Thyroid gland (tissue), 4 donors: ENCODE measurements around the gene ABCA2. TPM values are rescaled to one million over a fixed set of nuclear protein-coding genes. Genes with fewer than 3 reads are reported as not detected.

Experiments used
- DNase-seq, 2 donors: peaks; one replicate each; pipeline ENCODE4 v3.0.0-alpha.2; 2019
- H3K27ac ChIP-seq, 3 donors: fragments of 200-600 bp; sonication (generic); 1 replicate in 2 of 3; 2 replicates in 1 of 3; pipeline ENCODE4 v1.5.1; 2016 to 2019; ENCODE audit warnings: mild to moderate bottlenecking in 1 of 3, moderate library complexity in 1 of 3
- H3K27me3 ChIP-seq: fragments of 200-600 bp; sonication (generic); one replicate; pipeline ENCODE4 v1.5.1; 2019
- H3K36me3 ChIP-seq, 2 donors: fragments of 200-600 bp; sonication (generic); one replicate each; pipeline ENCODE4 v1.5.1; 2016 to 2019
- H3K4me1 ChIP-seq, 2 donors: fragments of 200-600 bp; sonication (generic); one replicate each; pipeline ENCODE4 v1.5.1; 2017 to 2019
- H3K4me3 ChIP-seq, 3 donors: fragments of 200-600 bp; sonication (generic); replicated peaks in 1 of 3; 1 replicate in 2 of 3; 2 replicates in 1 of 3; pipeline ENCODE4 v1.5.1; 2016; ENCODE audit warnings: mild to moderate bottlenecking in 1 of 3
- H3K9me3 ChIP-seq: fragments of 200-600 bp; sonication (generic); one replicate; pipeline ENCODE4 v1.5.1; 2017
- CTCF ChIP-seq, 6 experiments: fragments of 200-600 bp in 3 of 6; fragments of 450-650 bp in 3 of 6; sonication (generic) in 3 of 6; IDR thresholded peaks; one replicate each; pipeline ENCODE4 v1.5.1; 2016 to 2019; ENCODE audit warnings: antibody characterized with exemption in 6 of 6, mild to moderate bottlenecking in 2 of 6, inconsistent platforms in 1 of 6, moderate library complexity in 1 of 6
- POLR2A ChIP-seq, 2 donors: fragments of 450-650 bp; IDR thresholded peaks; one replicate each; pipeline ENCODE4 v1.6.1; 2017; ENCODE audit warnings: antibody characterized with exemption in 2 of 2, mild to moderate bottlenecking in 2 of 2, moderate library complexity in 1 of 2
- WGBS, 2 donors: methylation state at CpG; one replicate each; pipeline ENCODE4 v1.1.5; 2017; 5-methylcytosine and 5-hydroxymethylcytosine counted together
- intact Hi-C: fragments of 100-400 bp; cut with DNase I; formaldehyde crosslinking; loops from one replicate; pipeline ENCODE4 v1.15.1; 2023
- total RNA-seq, 4 donors: library from RNA; depleted of rRNA; stranded (reverse); fragments of >200 nt; gene quantifications; one replicate each; pipeline ENCODE4 v1.2.3, GENCODE V29; 2016

Gene ABCA2
- total RNA-seq, 4 donors from 2014 or later, result 36.8 to 59.7 (median 50.2) TPM

- Histone ChIP-seq H3K9me3 (no peaks in the 10 kb centered on the region), H3K27ac (no peak overlapping the region), H3K27me3 (no peaks in the 10 kb centered on the region), H3K36me3 (no peaks in the 10 kb centered on the region), H3K4me3 (no peak overlapping the region), H3K4me1 (peaks cover 2 to 6% of the 10 kb centered on the region in 2 donors)
- WGBS, 2 donors, result 70 to 72% methylated on average over 8 to 12 of the region's 13 CpGs
- TF ChIP-seq CTCF (IDR thresholded peaks at IDR 0.05) (no peak), POLR2A (IDR thresholded peaks at IDR 0.05) (no peak)
- DNase-seq, result no peak
- intact Hi-C loops, result no loop called here
Measured at GRCh38 chr9:136972743-136973142, 55.3 kb downstream of the ABCA2 start.

GRCh38 chr9:136972335-136972734 lies 55.7 kb downstream of the ABCA2 start:
- Histone ChIP-seq H3K4me1 (peaks cover 0 to 2% of the 10 kb centered on the region in 2 donors), H3K4me3 (no peak overlapping the region), H3K9me3 (no peaks in the 10 kb centered on the region), H3K27ac (no peak overlapping the region), H3K36me3 (no peaks in the 10 kb centered on the region), H3K27me3 (no peaks in the 10 kb centered on the region)
- intact Hi-C loops, result no loop called here
- DNase-seq, result no peak
- 93 to 96% methylated on average over 4 to 5 of the region's 11 CpGs for WGBS, 2 donors
- TF ChIP-seq CTCF (IDR thresholded peaks at IDR 0.05), result no peak
- TF ChIP-seq POLR2A (IDR thresholded peaks at IDR 0.05), result no peak

GRCh38 chr9:136971746-136972145 lies 56.3 kb downstream of the ABCA2 start:
- intact Hi-C loops, result no loop called here
- TF ChIP-seq CTCF (IDR thresholded peaks at IDR 0.05) (no peak), POLR2A (IDR thresholded peaks at IDR 0.05) (no peak)
- Histone ChIP-seq H3K9me3 (no peaks in the 10 kb centered on the region), H3K4me3 (no peak overlapping the region), H3K4me1 (no peaks in the 10 kb centered on the region), H3K36me3 (no peaks in the 10 kb centered on the region), H3K27ac (no peak overlapping the region), H3K27me3 (no peaks in the 10 kb centered on the region)
- 64 to 79% methylated on average over 5 to 6 of the region's 14 CpGs for WGBS, 2 donors
- no peak for DNase-seq

GRCh38 chr9:136970361-136970760 lies 57.7 kb downstream of the ABCA2 start:
- H3K27ac ChIP-seq, result no peak overlapping the region
- intact Hi-C loops, result no loop called here
- WGBS, 2 donors, result 90 to 93% methylated on average over 7 to 10 of the region's 11 CpGs

GRCh38 chr9:136969774-136970173 lies 58.3 kb downstream of the ABCA2 start:
- WGBS, 2 donors, result 86% methylated on average over 2 of the region's 5 CpGs; no CpG with 5 or more reads in 1 of the 2 donors

More at GRCh38 chr9:136970361-136970760, 57.7 kb downstream of the ABCA2 start:
- H3K9me3 ChIP-seq, result no peaks in the 10 kb centered on the region
- H3K4me1 ChIP-seq, result peaks cover 0 to 8% of the 10 kb centered on the region in 2 donors
- no peaks in the 10 kb centered on the region for H3K36me3 ChIP-seq
- H3K4me3 ChIP-seq, result no peak overlapping the region
- DNase-seq, result no peak
- TF ChIP-seq POLR2A (IDR thresholded peaks at IDR 0.05), result no peak
- TF ChIP-seq CTCF (IDR thresholded peaks at IDR 0.05), result no peak
- H3K27me3 ChIP-seq, result no peaks in the 10 kb centered on the region

More at GRCh38 chr9:136969774-136970173, 58.3 kb downstream of the ABCA2 start:
- H3K4me1 ChIP-seq, result peaks cover 0 to 8% of the 10 kb centered on the region in 2 donors
- no peak for TF ChIP-seq CTCF (IDR thresholded peaks at IDR 0.05)
- TF ChIP-seq POLR2A (IDR thresholded peaks at IDR 0.05), result no peak
- no peak overlapping the region for H3K4me3 ChIP-seq
- H3K27ac ChIP-seq, result no peak overlapping the region
- H3K36me3 ChIP-seq, result no peaks in the 10 kb centered on the region
- intact Hi-C loops, result no loop called here
- H3K27me3 ChIP-seq, result no peaks in the 10 kb centered on the region
- H3K9me3 ChIP-seq, result no peaks in the 10 kb centered on the region
- DNase-seq, result no peak
